Liver (tissue), 9 donors: Measurements from ENCODE around the gene PLIN1. TPM values are rescaled to one million over a fixed set of nuclear protein-coding genes. Genes with fewer than 3 reads are reported as not detected.

Source experiments
- DNase-seq: peaks from one replicate; pipeline ENCODE4 v3.0.0-alpha.2; 2017; ENCODE audit warnings: low spot score
- H3K27ac ChIP-seq, 2 donors: one replicate each; pipeline ENCODE4 v1.7.0; 2013; ENCODE audit warnings: inconsistent platforms in 2 of 2, low read length in 2 of 2, control low read depth in 1 of 2, low read depth in 1 of 2, mild to moderate bottlenecking in 1 of 2
- H3K27me3 ChIP-seq, 4 donors: one replicate each; pipeline versions ENCODE4 v1.6.1 to v1.7.0; 2013; ENCODE audit warnings: low read length in 3 of 4, inconsistent platforms in 1 of 4, mild to moderate bottlenecking in 1 of 4, moderate library complexity in 1 of 4; ENCODE audit not compliant: control insufficient read depth in 4 of 4, insufficient read depth in 4 of 4
- H3K36me3 ChIP-seq, 4 donors: one replicate each; pipeline versions ENCODE4 v1.6.1 to v1.7.0; 2013; ENCODE audit warnings: low read length in 3 of 4, mild to moderate bottlenecking in 3 of 4, low read depth in 1 of 4, moderate library complexity in 1 of 4; ENCODE audit not compliant: control insufficient read depth in 4 of 4, insufficient read depth in 3 of 4
- H3K4me1 ChIP-seq, 4 donors: one replicate each; pipeline versions ENCODE4 v1.6.1 to v1.7.0; 2013; ENCODE audit warnings: low read length in 3 of 4, mild to moderate bottlenecking in 3 of 4, moderate library complexity in 1 of 4; ENCODE audit not compliant: control insufficient read depth in 4 of 4, insufficient read depth in 4 of 4
- H3K4me3 ChIP-seq, 3 donors: one replicate each; pipeline versions ENCODE4 v1.6.1 to v1.7.0; 2013; ENCODE audit warnings: low read length in 3 of 3, control low read depth in 1 of 3, low read depth in 1 of 3, mild to moderate bottlenecking in 1 of 3
- H3K9ac ChIP-seq, 2 donors: one replicate each; pipeline ENCODE4 v1.7.0; 2013; ENCODE audit warnings: low read length in 2 of 2, mild to moderate bottlenecking in 2 of 2, moderate library complexity in 2 of 2, control low read depth in 1 of 2, low read depth in 1 of 2
- H3K9me3 ChIP-seq, 4 donors: one replicate each; pipeline versions ENCODE4 v1.6.1 to v1.7.0; 2013; ENCODE audit warnings: low read length in 3 of 4; ENCODE audit not compliant: control insufficient read depth in 4 of 4
- FOXA1 ChIP-seq: IDR thresholded peaks from 2 replicates; pipeline ENCODE4 v1.6.1; 2016; ENCODE audit warnings: antibody characterized with exemption
- FOXA2 ChIP-seq: IDR thresholded peaks from 2 replicates; pipeline ENCODE4 v1.6.1; 2016; ENCODE audit warnings: antibody characterized with exemption
- HNF4A ChIP-seq, 2 donors: conservative IDR thresholded peaks; 2 replicates each; pipeline ENCODE4 v1.6.1; 2016; ENCODE audit warnings: antibody characterized with exemption in 2 of 2, mild to moderate bottlenecking in 2 of 2
- JUND ChIP-seq, 2 donors: IDR thresholded peaks; 2 replicates each; pipeline ENCODE4 v1.6.1; 2016; ENCODE audit warnings: antibody characterized with exemption in 2 of 2
- NR2F2 ChIP-seq: IDR thresholded peaks from 2 replicates; pipeline ENCODE4 v1.6.1; 2016; ENCODE audit warnings: antibody characterized with exemption
- RXRA ChIP-seq, 2 donors: IDR thresholded peaks; 2 replicates each; pipeline ENCODE4 v1.6.1; 2017 to 2018; ENCODE audit warnings: antibody characterized with exemption in 2 of 2, mild to moderate bottlenecking in 1 of 2
- SP1 ChIP-seq: IDR thresholded peaks from 2 replicates; pipeline ENCODE4 v1.6.1; 2018; ENCODE audit warnings: antibody characterized with exemption, mild to moderate bottlenecking
- YY1 ChIP-seq: IDR thresholded peaks from 2 replicates; pipeline ENCODE4 v1.6.1; 2016; ENCODE audit warnings: antibody characterized with exemption, mild to moderate bottlenecking
- WGBS: extraction: QIAGEN DNeasy Blood & Tissue Kit; methylation state at CpG from one replicate; pipeline ENCODE4 v1.1.7; 2013; 5-methylcytosine and 5-hydroxymethylcytosine counted together
- polyA plus RNA-seq, 2 donors: library from polyadenylated mRNA; stranded (reverse) in 1 of 2; unstranded in 1 of 2; fragments of 200-250 nt in 1 of 2; fragments of >200 nt in 1 of 2; fragmentation: Nextera tagmentation in 1 of 2; extraction: Ambion mirVana in 1 of 2; gene quantifications; one replicate each; pipeline versions ENCODE4 v1.2.1 to v1.2.3, GENCODE V29; 2013 to 2015
- total RNA-seq, 2 donors: library from RNA; depleted of rRNA; stranded (reverse); fragments of >200 nt; gene quantifications; one replicate each; pipeline ENCODE4 v1.2.3, GENCODE V29; 2014
- TF ChIP-seq, protein P1 (sequence below): IDR thresholded peaks from 2 replicates; pipeline ENCODE4 v1.6.1; 2016; ENCODE audit warnings: antibody characterized with exemption, mild to moderate bottlenecking
- TF ChIP-seq, protein P2 (sequence below): fragments of 150-350 bp; IDR thresholded peaks from 2 replicates; pipeline ENCODE4 v1.5.1; 2017; ENCODE audit warnings: improper control_type of control experiment, low read depth, low read length; ENCODE audit not compliant: missing input control
- TF ChIP-seq, protein P3 (sequence below): IDR thresholded peaks from 2 replicates; pipeline ENCODE4 v1.6.1; 2016; ENCODE audit warnings: antibody characterized with exemption
- TF ChIP-seq, protein P4 (sequence below): IDR thresholded peaks from 2 replicates; pipeline ENCODE4 v1.6.1; 2016; ENCODE audit warnings: antibody characterized with exemption
- donor health status: healthy.
- donor health status: healthy.
- donor health status: healthy.
- donor health status: healthy.
- donor health status: healthy.

The PLIN1 gene
- total and polyA plus RNA-seq, 4 donors, result 10.2 to 46.0 (median 13.3) TPM

DNA sequence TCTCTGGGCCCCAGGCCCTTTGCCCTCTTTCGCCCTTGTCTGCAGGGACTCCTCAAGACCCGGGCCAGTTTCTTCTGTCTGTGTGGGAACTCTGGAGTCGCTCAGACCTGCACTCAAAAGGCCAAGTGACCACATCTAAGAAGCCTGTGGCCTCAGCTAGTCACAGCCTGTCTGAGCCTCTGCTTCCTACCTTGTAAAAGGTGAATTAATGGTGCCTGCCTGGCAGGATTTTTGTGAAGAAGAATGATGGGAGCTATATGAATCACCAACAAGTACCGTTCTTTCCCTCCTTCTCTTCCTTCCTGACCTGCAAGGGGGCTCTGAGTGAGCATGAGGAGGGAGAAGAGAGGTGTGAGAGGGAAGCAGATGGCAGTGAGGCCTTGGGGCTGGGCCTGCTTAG is 7.5 kb downstream of the PLIN1 start (continued):
- TF ChIP-seq, protein P1, sequence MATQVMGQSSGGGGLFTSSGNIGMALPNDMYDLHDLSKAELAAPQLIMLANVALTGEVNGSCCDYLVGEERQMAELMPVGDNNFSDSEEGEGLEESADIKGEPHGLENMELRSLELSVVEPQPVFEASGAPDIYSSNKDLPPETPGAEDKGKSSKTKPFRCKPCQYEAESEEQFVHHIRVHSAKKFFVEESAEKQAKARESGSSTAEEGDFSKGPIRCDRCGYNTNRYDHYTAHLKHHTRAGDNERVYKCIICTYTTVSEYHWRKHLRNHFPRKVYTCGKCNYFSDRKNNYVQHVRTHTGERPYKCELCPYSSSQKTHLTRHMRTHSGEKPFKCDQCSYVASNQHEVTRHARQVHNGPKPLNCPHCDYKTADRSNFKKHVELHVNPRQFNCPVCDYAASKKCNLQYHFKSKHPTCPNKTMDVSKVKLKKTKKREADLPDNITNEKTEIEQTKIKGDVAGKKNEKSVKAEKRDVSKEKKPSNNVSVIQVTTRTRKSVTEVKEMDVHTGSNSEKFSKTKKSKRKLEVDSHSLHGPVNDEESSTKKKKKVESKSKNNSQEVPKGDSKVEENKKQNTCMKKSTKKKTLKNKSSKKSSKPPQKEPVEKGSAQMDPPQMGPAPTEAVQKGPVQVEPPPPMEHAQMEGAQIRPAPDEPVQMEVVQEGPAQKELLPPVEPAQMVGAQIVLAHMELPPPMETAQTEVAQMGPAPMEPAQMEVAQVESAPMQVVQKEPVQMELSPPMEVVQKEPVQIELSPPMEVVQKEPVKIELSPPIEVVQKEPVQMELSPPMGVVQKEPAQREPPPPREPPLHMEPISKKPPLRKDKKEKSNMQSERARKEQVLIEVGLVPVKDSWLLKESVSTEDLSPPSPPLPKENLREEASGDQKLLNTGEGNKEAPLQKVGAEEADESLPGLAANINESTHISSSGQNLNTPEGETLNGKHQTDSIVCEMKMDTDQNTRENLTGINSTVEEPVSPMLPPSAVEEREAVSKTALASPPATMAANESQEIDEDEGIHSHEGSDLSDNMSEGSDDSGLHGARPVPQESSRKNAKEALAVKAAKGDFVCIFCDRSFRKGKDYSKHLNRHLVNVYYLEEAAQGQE, result no peak
- TF ChIP-seq HNF4A (conservative IDR thresholded peaks at IDR 0.05), result no peak
- TF ChIP-seq YY1, result no peak
- TF ChIP-seq SP1, result no peak

DNA sequence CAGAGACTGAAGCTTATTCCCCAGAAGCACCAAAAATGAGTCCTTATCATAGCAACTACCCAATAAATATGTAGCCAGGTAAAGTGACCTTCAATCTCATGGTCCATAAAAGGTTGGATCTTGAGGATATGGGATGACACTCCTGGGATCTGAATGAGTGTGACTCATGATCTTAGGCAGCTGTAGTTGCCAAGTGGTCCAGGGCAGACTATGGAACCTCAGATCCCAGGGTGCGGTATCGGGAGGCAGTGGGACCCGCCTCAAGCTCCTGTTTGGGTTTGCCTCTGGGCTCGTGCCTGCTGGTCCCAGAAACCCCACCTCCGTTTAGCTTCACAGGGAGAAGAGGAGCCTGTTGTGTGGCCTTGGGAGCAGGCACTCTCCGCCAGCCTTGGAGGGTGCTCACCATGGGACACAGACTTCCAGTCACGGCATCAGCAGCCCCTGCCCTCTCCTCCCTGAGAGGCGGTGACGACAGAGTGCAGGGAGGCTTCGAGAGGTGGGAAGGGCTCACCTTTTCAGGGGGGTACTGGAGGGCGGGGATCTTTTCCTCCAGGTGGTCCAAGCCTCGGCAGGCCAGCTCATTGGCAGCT is 8.1 kb downstream of the PLIN1 start:
- H3K4me1 ChIP-seq, result peaks cover 0 to 24% (median 20%) of the 10 kb centered on the region in 4 donors
- H3K9me3 ChIP-seq, result no peaks in the 10 kb centered on the region
- no peaks in the 10 kb centered on the region for H3K27me3 ChIP-seq
- no peak for TF ChIP-seq JUND (IDR thresholded peaks at IDR 0.05)
- no peak overlapping the region for H3K9ac ChIP-seq
- no peak overlapping the region for H3K4me3 ChIP-seq
- H3K27ac ChIP-seq, result no peak overlapping the region
- peaks cover 0 to 11% (median 1%) of the 10 kb centered on the region in 4 donors for H3K36me3 ChIP-seq
- no peak for DNase-seq
- 91% methylated on average over 12 of the region's 12 CpGs for WGBS

DNA sequence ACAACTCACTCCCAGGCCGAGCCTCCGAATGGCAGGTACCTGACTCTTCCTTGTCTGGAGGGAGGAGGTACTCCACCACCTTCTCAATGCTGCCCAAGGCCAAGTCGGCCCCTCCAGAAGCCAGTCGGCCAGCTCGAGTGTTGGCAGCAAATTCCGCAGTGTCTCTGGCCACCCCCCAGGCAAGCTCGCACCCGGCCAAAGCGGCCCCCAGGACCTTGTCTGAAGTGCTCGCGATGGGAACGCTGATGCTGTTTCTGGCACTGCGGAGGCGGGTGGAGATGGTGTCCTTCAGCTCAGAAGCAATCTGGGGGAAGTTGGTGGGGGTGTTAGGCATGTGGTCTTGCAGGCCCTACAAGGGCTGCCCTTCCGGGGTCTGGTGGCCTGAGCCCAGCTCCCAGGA is 9.2 kb downstream of the PLIN1 start:
- Histone ChIP-seq H3K36me3 (peaks cover 0 to 11% (median 1%) of the 10 kb centered on the region in 4 donors), H3K27me3 (no peaks in the 10 kb centered on the region), H3K9ac (no peak overlapping the region), H3K4me1 (peaks cover 0 to 18% (median 15%) of the 10 kb centered on the region in 4 donors), H3K4me3 (no peak overlapping the region), H3K9me3 (no peaks in the 10 kb centered on the region), H3K27ac (no peak overlapping the region)
- 96% methylated on average over 15 of the region's 15 CpGs for WGBS
- no peak for DNase-seq
- no peak for TF ChIP-seq NR2F2
- TF ChIP-seq, protein P1, result no peak
- TF ChIP-seq, protein P2, sequence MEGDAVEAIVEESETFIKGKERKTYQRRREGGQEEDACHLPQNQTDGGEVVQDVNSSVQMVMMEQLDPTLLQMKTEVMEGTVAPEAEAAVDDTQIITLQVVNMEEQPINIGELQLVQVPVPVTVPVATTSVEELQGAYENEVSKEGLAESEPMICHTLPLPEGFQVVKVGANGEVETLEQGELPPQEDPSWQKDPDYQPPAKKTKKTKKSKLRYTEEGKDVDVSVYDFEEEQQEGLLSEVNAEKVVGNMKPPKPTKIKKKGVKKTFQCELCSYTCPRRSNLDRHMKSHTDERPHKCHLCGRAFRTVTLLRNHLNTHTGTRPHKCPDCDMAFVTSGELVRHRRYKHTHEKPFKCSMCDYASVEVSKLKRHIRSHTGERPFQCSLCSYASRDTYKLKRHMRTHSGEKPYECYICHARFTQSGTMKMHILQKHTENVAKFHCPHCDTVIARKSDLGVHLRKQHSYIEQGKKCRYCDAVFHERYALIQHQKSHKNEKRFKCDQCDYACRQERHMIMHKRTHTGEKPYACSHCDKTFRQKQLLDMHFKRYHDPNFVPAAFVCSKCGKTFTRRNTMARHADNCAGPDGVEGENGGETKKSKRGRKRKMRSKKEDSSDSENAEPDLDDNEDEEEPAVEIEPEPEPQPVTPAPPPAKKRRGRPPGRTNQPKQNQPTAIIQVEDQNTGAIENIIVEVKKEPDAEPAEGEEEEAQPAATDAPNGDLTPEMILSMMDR, result no peak
- no peak for TF ChIP-seq SP1
- TF ChIP-seq FOXA2, result no peak
- no peak for TF ChIP-seq YY1
- no peak for TF ChIP-seq FOXA1
- TF ChIP-seq, protein P3, sequence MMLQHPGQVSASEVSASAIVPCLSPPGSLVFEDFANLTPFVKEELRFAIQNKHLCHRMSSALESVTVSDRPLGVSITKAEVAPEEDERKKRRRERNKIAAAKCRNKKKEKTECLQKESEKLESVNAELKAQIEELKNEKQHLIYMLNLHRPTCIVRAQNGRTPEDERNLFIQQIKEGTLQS, result no peak
- TF ChIP-seq RXRA (IDR thresholded peaks at IDR 0.05), result no peak
- TF ChIP-seq, protein P4, sequence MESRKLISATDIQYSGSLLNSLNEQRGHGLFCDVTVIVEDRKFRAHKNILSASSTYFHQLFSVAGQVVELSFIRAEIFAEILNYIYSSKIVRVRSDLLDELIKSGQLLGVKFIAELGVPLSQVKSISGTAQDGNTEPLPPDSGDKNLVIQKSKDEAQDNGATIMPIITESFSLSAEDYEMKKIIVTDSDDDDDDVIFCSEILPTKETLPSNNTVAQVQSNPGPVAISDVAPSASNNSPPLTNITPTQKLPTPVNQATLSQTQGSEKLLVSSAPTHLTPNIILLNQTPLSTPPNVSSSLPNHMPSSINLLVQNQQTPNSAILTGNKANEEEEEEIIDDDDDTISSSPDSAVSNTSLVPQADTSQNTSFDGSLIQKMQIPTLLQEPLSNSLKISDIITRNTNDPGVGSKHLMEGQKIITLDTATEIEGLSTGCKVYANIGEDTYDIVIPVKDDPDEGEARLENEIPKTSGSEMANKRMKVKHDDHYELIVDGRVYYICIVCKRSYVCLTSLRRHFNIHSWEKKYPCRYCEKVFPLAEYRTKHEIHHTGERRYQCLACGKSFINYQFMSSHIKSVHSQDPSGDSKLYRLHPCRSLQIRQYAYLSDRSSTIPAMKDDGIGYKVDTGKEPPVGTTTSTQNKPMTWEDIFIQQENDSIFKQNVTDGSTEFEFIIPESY, result no peak
